K562 (cell line): ENCODE measurements around the gene TUBA4B. TPM values are rescaled to one million over a fixed set of nuclear protein-coding genes. Genes with fewer than 3 reads are reported as not detected.

Experiments used
- ADNP ChIP-seq: fragments of 200-800 bp; sonication (Bioruptor generic); IDR thresholded peaks from 2 replicates; pipeline ENCODE4 v1.6.1; 2016; ENCODE audit warnings: missing genetic modification characterization, missing compliant biosample characterization
- GTF2A2 ChIP-seq: IDR thresholded peaks from 2 replicates; pipeline ENCODE4 v1.6.1; 2016; ENCODE audit warnings: mild to moderate bottlenecking, missing genetic modification characterization, missing compliant biosample characterization
- HDAC8 ChIP-seq: fragments of 450-650 bp; IDR thresholded peaks from 2 replicates; pipeline ENCODE4 v1.6.1; 2016; ENCODE audit warnings: mild to moderate bottlenecking, missing genetic modification characterization, moderate library complexity, missing compliant biosample characterization
- NEUROD1 ChIP-seq: fragments of 150-350 bp; IDR thresholded peaks from 2 replicates; pipeline ENCODE4 v1.6.1; 2014; ENCODE audit warnings: borderline replicate concordance, low read length, low read depth; ENCODE audit not compliant: partially characterized antibody
- NFIC ChIP-seq: fragments of 450-650 bp; IDR thresholded peaks from 2 replicates; pipeline ENCODE4 v1.6.1; 2017; ENCODE audit warnings: mild to moderate bottlenecking, inconsistent platforms
- NFRKB ChIP-seq: fragments of 450-650 bp; IDR thresholded peaks from 2 replicates; pipeline ENCODE4 v1.6.1; 2016; ENCODE audit warnings: low read depth
- NFYB ChIP-seq: IDR thresholded peaks from 2 replicates; pipeline ENCODE4 v1.6.1; 2011; ENCODE audit warnings: mild to moderate bottlenecking, moderate library complexity; ENCODE audit not compliant: insufficient read length; ENCODE audit errors: extremely low read depth
- NR4A1 ChIP-seq, 2 experiments: fragments of 250-450 bp in 1 of 2; fragments of 450-650 bp in 1 of 2; sonication (Bioruptor Pico) in 1 of 2; IDR thresholded peaks; 2 replicates each; pipeline versions ENCODE4 v1.4.0 to v1.6.1; 2016 to 2020; ENCODE audit warnings: mild to moderate bottlenecking in 2 of 2, missing compliant biosample characterization in 1 of 2, missing genetic modification characterization in 1 of 2, moderate library complexity in 1 of 2
- POU5F1 ChIP-seq: fragments of 150-350 bp; IDR thresholded peaks from 2 replicates; pipeline ENCODE4 v1.6.1; 2014; ENCODE audit warnings: borderline replicate concordance, low read length, low read depth, mild to moderate bottlenecking; ENCODE audit not compliant: partially characterized antibody
- RNF2 ChIP-seq: sonication (generic); IDR thresholded peaks from 2 replicates; pipeline ENCODE4 v1.6.1; 2016
- SUPT5H ChIP-seq: fragments of 450-650 bp; IDR thresholded peaks from 2 replicates; pipeline ENCODE4 v1.6.1; 2016
- THRAP3 ChIP-seq: fragments of 450-650 bp; IDR thresholded peaks from 2 replicates; pipeline ENCODE4 v1.6.1; 2016; ENCODE audit warnings: mild to moderate bottlenecking, inconsistent platforms, borderline replicate concordance
- ZFPM2 ChIP-seq: fragments of 250-450 bp; sonication (Bioruptor Pico); IDR thresholded peaks from 2 replicates; pipeline ENCODE4 v1.5.1; 2022; ENCODE audit warnings: mild to moderate bottlenecking
- ZNF175 ChIP-seq: fragments of 200-800 bp; sonication (Bioruptor generic); IDR thresholded peaks from 2 replicates; pipeline ENCODE4 v1.6.1; 2016; ENCODE audit warnings: low read depth, mild to moderate bottlenecking, missing genetic modification characterization, missing compliant biosample characterization
- ZNF274 ChIP-seq: IDR thresholded peaks from 2 replicates; pipeline ENCODE4 v1.6.1; 2011; ENCODE audit warnings: low read depth, mild to moderate bottlenecking, low read length, moderate library complexity, borderline replicate concordance
- polyA plus RNA-seq, 8 experiments: library from polyadenylated mRNA; depleted of rRNA in 4 of 8; stranded (reverse) in 5 of 8; unstranded in 3 of 8; fragments of >200 nt; fragmentation: Nextera tagmentation in 2 of 8; fragmentation: Illumina TruSeq in 1 of 8; extraction: Ambion mirVana in 2 of 8; extraction: Trizol in 1 of 8; gene quantifications; 2 replicates each; pipeline versions ENCODE4 v1.2.1 to v1.2.3, GENCODE V29; 2011 to 2014; ENCODE audit warnings: inconsistent platforms in 1 of 8, missing spikeins in 1 of 8
- total RNA-seq, 7 experiments: library from RNA; depleted of rRNA in 6 of 7; stranded (reverse); fragments of >200 nt in 6 of 7; fragmentation: Illumina TruSeq in 2 of 7; extraction: Trizol in 2 of 7; gene quantifications; 2 replicates each; pipeline versions ENCODE4 v1.2.1 to v1.2.3, GENCODE V29; 2011 to 2021; ENCODE audit warnings: low replicate concordance in 1 of 7
- TF ChIP-seq, protein P1 (sequence below): fragments of 450-650 bp; conservative IDR thresholded peaks from 2 replicates; pipeline ENCODE4 v1.6.1; 2016; ENCODE audit warnings: missing genetic modification characterization, low read depth, mild to moderate bottlenecking, missing compliant biosample characterization, moderate library complexity
- TF ChIP-seq, protein P2 (sequence below): fragments of 250-450 bp; sonication (Bioruptor Pico); IDR thresholded peaks from 2 replicates; pipeline ENCODE4 v1.4.0; 2020
- TF ChIP-seq, protein P3 (sequence below), 2 experiments: fragments of 150-350 bp in 1 of 2; IDR thresholded peaks; 2 replicates each; pipeline ENCODE4 v1.6.1; 2012 to 2016; ENCODE audit warnings: low read depth in 2 of 2, low read length in 2 of 2, mild to moderate bottlenecking in 1 of 2, moderate library complexity in 1 of 2

Gene TUBA4B
- total and polyA plus RNA-seq, 9 of the 15 experiments (the other 6 are each of a cell fraction or from before 2014, with no cell fraction given), result 0.04 TPM; not detected in 8

DNA sequence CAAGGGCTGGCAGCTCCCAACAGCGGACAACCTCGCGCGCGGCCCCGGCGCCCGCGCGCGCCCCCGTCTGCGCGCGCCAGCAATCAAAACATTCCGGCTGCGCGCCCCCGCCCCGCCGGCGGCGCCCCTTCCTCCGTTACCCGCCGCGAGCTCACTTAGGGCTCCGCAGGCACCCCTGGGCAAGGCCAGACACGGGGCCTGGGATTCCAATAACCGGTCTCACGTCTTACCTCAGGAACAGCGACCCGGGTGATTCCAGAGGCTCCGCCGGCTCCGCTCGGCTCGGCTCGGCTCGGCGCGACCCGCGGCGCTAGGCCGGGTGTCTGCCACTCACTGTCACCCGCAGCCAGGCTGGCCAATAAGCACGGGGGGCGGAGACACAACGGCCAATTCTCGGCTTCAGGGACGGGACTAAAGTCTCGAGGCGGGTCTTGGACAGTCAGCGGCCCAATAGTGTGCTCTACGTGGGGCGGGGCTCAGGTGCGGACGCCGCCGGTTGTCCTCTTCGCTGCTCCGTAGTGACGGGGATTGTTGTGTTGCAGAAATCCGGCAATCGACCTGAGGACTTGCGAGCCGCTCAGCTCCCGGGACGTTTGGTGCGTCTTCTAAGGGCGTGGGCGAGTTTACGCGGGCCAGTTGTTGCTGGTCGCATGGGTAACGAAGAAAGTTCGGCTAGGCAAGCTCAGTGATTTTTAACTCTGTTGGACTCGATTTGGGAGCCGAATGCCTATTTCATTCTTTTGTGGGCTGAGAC is 23.6 kb upstream of the TUBA4B start, which contains the start of the genes ANKZF1 and ATG9A (continued):
- TF ChIP-seq SUPT5H (peak; percentile 82), THRAP3 (no peak), ZFPM2 (CRISPR knock-in tag) (no peak), ADNP (tag) (no peak), HDAC8 (tag) (0 out of 2 replicates have a peak, but pooled peaks have one; percentile 66), RNF2 (no peak), ZNF175 (CRISPR knock-in tag) (peak; percentile 58), NEUROD1 (peak; percentile 91), NFRKB (no peak), POU5F1 (peak; percentile 74), GTF2A2 (tag) (no peak), NFIC (no peak), ZNF274 (no peak), NFYB (peak; percentile 96), NR4A1 (CRISPR knock-in tag; IDR thresholded peaks at IDR 0.05) (no peak), NR4A1 (tag; IDR thresholded peaks at IDR 0.05) (peak; percentile 67; the same call in 1 of the 2 replicates)
- TF ChIP-seq, protein P1, sequence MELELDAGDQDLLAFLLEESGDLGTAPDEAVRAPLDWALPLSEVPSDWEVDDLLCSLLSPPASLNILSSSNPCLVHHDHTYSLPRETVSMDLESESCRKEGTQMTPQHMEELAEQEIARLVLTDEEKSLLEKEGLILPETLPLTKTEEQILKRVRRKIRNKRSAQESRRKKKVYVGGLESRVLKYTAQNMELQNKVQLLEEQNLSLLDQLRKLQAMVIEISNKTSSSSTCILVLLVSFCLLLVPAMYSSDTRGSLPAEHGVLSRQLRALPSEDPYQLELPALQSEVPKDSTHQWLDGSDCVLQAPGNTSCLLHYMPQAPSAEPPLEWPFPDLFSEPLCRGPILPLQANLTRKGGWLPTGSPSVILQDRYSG (tag), result peak; percentile 83
- TF ChIP-seq, protein P2, sequence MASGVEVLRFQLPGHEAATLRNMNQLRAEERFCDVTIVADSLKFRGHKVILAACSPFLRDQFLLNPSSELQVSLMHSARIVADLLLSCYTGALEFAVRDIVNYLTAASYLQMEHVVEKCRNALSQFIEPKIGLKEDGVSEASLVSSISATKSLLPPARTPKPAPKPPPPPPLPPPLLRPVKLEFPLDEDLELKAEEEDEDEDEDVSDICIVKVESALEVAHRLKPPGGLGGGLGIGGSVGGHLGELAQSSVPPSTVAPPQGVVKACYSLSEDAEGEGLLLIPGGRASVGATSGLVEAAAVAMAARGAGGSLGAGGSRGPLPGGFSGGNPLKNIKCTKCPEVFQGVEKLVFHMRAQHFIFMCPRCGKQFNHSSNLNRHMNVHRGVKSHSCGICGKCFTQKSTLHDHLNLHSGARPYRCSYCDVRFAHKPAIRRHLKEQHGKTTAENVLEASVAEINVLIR (CRISPR knock-in tag), result peak; percentile 20; the same call in 1 of the 2 replicates
- TF ChIP-seq, protein P3, sequence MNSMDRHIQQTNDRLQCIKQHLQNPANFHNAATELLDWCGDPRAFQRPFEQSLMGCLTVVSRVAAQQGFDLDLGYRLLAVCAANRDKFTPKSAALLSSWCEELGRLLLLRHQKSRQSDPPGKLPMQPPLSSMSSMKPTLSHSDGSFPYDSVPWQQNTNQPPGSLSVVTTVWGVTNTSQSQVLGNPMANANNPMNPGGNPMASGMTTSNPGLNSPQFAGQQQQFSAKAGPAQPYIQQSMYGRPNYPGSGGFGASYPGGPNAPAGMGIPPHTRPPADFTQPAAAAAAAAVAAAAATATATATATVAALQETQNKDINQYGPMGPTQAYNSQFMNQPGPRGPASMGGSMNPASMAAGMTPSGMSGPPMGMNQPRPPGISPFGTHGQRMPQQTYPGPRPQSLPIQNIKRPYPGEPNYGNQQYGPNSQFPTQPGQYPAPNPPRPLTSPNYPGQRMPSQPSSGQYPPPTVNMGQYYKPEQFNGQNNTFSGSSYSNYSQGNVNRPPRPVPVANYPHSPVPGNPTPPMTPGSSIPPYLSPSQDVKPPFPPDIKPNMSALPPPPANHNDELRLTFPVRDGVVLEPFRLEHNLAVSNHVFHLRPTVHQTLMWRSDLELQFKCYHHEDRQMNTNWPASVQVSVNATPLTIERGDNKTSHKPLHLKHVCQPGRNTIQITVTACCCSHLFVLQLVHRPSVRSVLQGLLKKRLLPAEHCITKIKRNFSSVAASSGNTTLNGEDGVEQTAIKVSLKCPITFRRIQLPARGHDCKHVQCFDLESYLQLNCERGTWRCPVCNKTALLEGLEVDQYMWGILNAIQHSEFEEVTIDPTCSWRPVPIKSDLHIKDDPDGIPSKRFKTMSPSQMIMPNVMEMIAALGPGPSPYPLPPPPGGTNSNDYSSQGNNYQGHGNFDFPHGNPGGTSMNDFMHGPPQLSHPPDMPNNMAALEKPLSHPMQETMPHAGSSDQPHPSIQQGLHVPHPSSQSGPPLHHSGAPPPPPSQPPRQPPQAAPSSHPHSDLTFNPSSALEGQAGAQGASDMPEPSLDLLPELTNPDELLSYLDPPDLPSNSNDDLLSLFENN (IDR thresholded peaks at IDR 0.05; ENCODE audit: low read depth in 2 of 2, low read length in 2 of 2), result no peak
